Caki2 (cell line): ENCODE data around the gene CYP51A1. TPM values are rescaled to one million over a fixed set of nuclear protein-coding genes. Genes with fewer than 3 reads are reported as not detected.
A peak's percentile ranks its signal among the peaks of the same experiment; 100 is the strongest.
"Not testable (repeated sequence)": the region's sequence is repeated elsewhere in the genome, so short reads cannot be mapped to it uniquely, and the experiment has no call there.

Experiments used
- DNase-seq: peaks from one replicate; pipeline ENCODE4 v3.0.0-alpha.2; 2015; ENCODE audit warnings: low read depth
- in situ Hi-C: cut with HindIII; loops from 2 replicates; pipeline ENCODE4 v1.10.0; 2016; ENCODE audit warnings: low sequenced_read_pairs, low pct_unique_long_range_greater_than_20kb, mixed read lengths
- total RNA-seq: library from RNA; depleted of rRNA; stranded (reverse); fragments of >200 nt; shearing (Covaris generic); gene quantifications from 2 replicates; pipeline ENCODE4 v1.2.3, GENCODE V29; 2014; ENCODE audit warnings: low replicate concordance

CYP51A1 gene
- total RNA-seq, 1 experiment from 2014 or later, result 44.3 TPM

GRCh38 chr7:92133737-92134270, 473 bp downstream of the CYP51A1 start:
- in situ Hi-C loops, result no loop called here
- peak; percentile 78 for DNase-seq

- in situ Hi-C loops, result no loop called here
- DNase-seq, result no peak
Observed at GRCh38 chr7:92133133-92133736, 1.0 kb downstream of the CYP51A1 start.

GRCh38 chr7:92131764-92132330, 2.4 kb downstream of the CYP51A1 start:
- no peak for DNase-seq
- in situ Hi-C loops, result no loop called here

GRCh38 chr7:92131093-92131492, 3.2 kb downstream of the CYP51A1 start:
- DNase-seq, result no peak
- in situ Hi-C loops, result no loop called here

GRCh38 chr7:92121681-92122080, 12.6 kb downstream of the CYP51A1 start:
- in situ Hi-C loops, result no loop called here
- no peak for DNase-seq

GRCh38 chr7:92119213-92119759, 15.0 kb downstream of the CYP51A1 start:
- DNase-seq, result no peak
- in situ Hi-C loops, result no loop called here

- in situ Hi-C loops, result no loop called here
Observed at GRCh38 chr7:92116949-92117348, 17.3 kb downstream of the CYP51A1 start.

GRCh38 chr7:92115821-92116220, 18.5 kb downstream of the CYP51A1 start:
- no peak for DNase-seq
- in situ Hi-C loops, result no loop called here

More at GRCh38 chr7:92116949-92117348, 17.3 kb downstream of the CYP51A1 start:
- DNase-seq, result no peak

GRCh38 chr7:92110857-92111256, 23.4 kb downstream of the CYP51A1 start:
- in situ Hi-C loops, result no loop called here

GRCh38 chr7:92108821-92109220, 25.5 kb downstream of the CYP51A1 start:
- in situ Hi-C loops, result no loop called here
- DNase-seq, result no peak

More at GRCh38 chr7:92110857-92111256, 23.4 kb downstream of the CYP51A1 start:
- DNase-seq, result no peak

GRCh38 chr7:92102862-92103261, 31.4 kb downstream of the CYP51A1 start:
- peak; percentile 1 for DNase-seq
- in situ Hi-C loops, result not testable (repeated sequence)

- DNase-seq, result no peak
- in situ Hi-C loops, result no loop called here
Observed at GRCh38 chr7:92100534-92100933, 33.7 kb downstream of the CYP51A1 start.

GRCh38 chr7:92095380-92095779, 38.9 kb downstream of the CYP51A1 start:
- DNase-seq, result no peak
- in situ Hi-C loops, result no loop called here

GRCh38 chr7:92092210-92092609, 42.1 kb downstream of the CYP51A1 start:
- DNase-seq, result no peak
- in situ Hi-C loops, result no loop called here

- DNase-seq, result no peak
- in situ Hi-C loops, result no loop called here
Observed at GRCh38 chr7:92088266-92088665, 46.0 kb downstream of the CYP51A1 start.

- DNase-seq, in situ Hi-C loops: not testable (repeated sequence)
Observed at GRCh38 chr7:92083922-92084321, 50.4 kb downstream of the CYP51A1 start.

- DNase-seq, result no peak
- in situ Hi-C loops, result no loop called here
Observed at GRCh38 chr7:92076509-92076908, 57.8 kb downstream of the CYP51A1 start.

GRCh38 chr7:92075455-92076158, 58.7 kb downstream of the CYP51A1 start:
- in situ Hi-C loops, result no loop called here
- no peak for DNase-seq

- in situ Hi-C loops, result no loop called here
Observed at GRCh38 chr7:92072708-92073107, 61.6 kb downstream of the CYP51A1 start.

More at GRCh38 chr7:92072708-92073107, 61.6 kb downstream of the CYP51A1 start:
- no peak for DNase-seq
